ENCODE results near the gene SELENOK.
A peak's percentile ranks its signal among the peaks of the same experiment; 100 is the strongest.
"Not testable (repeated sequence)": the region's sequence is repeated elsewhere in the genome, so short reads cannot be mapped to it uniquely, and the experiment has no call there.

SELENOK gene

GRCh38 chr3:53936347-53936746 is 44.7 kb upstream of the SELENOK start:
- no peak for DNase-seq (ENCODE audit: low read depth)

GRCh38 chr3:53935283-53935901 is 43.7 kb upstream of the SELENOK start:
- no peak for TF ChIP-seq CTCF (conservative IDR thresholded peaks at IDR 0.05; ENCODE audit: control insufficient read depth, insufficient read depth, low read depth, low read length)

More at GRCh38 chr3:53936347-53936746, 44.7 kb upstream of the SELENOK start:
- no peak overlapping the region for H3K4me3 ChIP-seq (ENCODE audit: control insufficient read depth, low read depth, low read length)
- no peak for TF ChIP-seq CTCF (conservative IDR thresholded peaks at IDR 0.05; ENCODE audit: control insufficient read depth, insufficient read depth, low read depth, low read length)

GRCh38 chr3:53927208-53927872 is 35.7 kb upstream of the SELENOK start:
- not testable (repeated sequence) for H3K4me3 ChIP-seq (ENCODE audit: control insufficient read depth, low read depth, low read length); DNase-seq (ENCODE audit: low read depth)

More at GRCh38 chr3:53935283-53935901, 43.7 kb upstream of the SELENOK start:
- no peak overlapping the region for H3K4me3 ChIP-seq (ENCODE audit: control insufficient read depth, low read depth, low read length)
- no peak for DNase-seq (ENCODE audit: low read depth)

GRCh38 chr3:53921296-53921695 is 29.6 kb upstream of the SELENOK start:
- peak; percentile 42 for TF ChIP-seq CTCF (conservative IDR thresholded peaks at IDR 0.05; ENCODE audit: control insufficient read depth, insufficient read depth, low read depth, low read length)
- H3K4me3 ChIP-seq (ENCODE audit: control insufficient read depth, low read depth, low read length): no peak overlapping the region
- DNase-seq (ENCODE audit: low read depth): peak; percentile 26

GRCh38 chr3:53919741-53920140 is 28.1 kb upstream of the SELENOK start:
- TF ChIP-seq CTCF (conservative IDR thresholded peaks at IDR 0.05; ENCODE audit: control insufficient read depth, insufficient read depth, low read depth, low read length): no peak
- no peak for DNase-seq (ENCODE audit: low read depth)
- no peak overlapping the region for H3K4me3 ChIP-seq (ENCODE audit: control insufficient read depth, low read depth, low read length)

- no peak overlapping the region for H3K4me3 ChIP-seq (ENCODE audit: control insufficient read depth, low read depth, low read length)
- no peak for TF ChIP-seq CTCF (conservative IDR thresholded peaks at IDR 0.05; ENCODE audit: control insufficient read depth, insufficient read depth, low read depth, low read length)
- no peak for DNase-seq (ENCODE audit: low read depth)
These were observed 21.7 kb upstream of the SELENOK start for GRCh38 chr3:53913401-53913800.

- no peak for TF ChIP-seq CTCF (conservative IDR thresholded peaks at IDR 0.05; ENCODE audit: control insufficient read depth, insufficient read depth, low read depth, low read length)
- no peak overlapping the region for H3K4me3 ChIP-seq (ENCODE audit: control insufficient read depth, low read depth, low read length)
- DNase-seq (ENCODE audit: low read depth): no peak
These were observed 11.1 kb upstream of the SELENOK start for GRCh38 chr3:53902711-53903110.

Data from fibroblast of mammary gland (primary cell).